NT2/D1 (cell line): ENCODE results near the gene GPX7.

Source experiments
- DNase-seq: peaks from one replicate; pipeline ENCODE4 v3.0.0-alpha.2; 2011; ENCODE audit warnings: low read depth, low spot score
- H3K27me3 ChIP-seq: 2 replicates; pipeline ENCODE4 v1.6.0; 2011; ENCODE audit warnings: mild to moderate bottlenecking; ENCODE audit not compliant: insufficient read length, insufficient read depth
- H3K36me3 ChIP-seq: 2 replicates; pipeline ENCODE4 v1.6.1; 2011; ENCODE audit warnings: mild to moderate bottlenecking, low read length, mixed read lengths; ENCODE audit not compliant: insufficient read depth, insufficient read length
- H3K4me1 ChIP-seq: 2 replicates; pipeline ENCODE4 v1.5.1; 2011; ENCODE audit not compliant: insufficient read depth, insufficient read length
- H3K4me3 ChIP-seq: 2 replicates; pipeline ENCODE4 v1.5.1; 2011; ENCODE audit warnings: low read depth; ENCODE audit not compliant: insufficient read length
- H3K9ac ChIP-seq: 2 replicates; pipeline ENCODE4 v1.6.0; 2011; ENCODE audit warnings: low read depth; ENCODE audit not compliant: insufficient read length
- H3K9me3 ChIP-seq: 2 replicates; pipeline ENCODE4 v1.5.1; 2011; ENCODE audit warnings: mild to moderate bottlenecking, low read length; ENCODE audit not compliant: insufficient read depth
- SUZ12 ChIP-seq: IDR thresholded peaks from 2 replicates; pipeline ENCODE4 v1.6.1; 2011; ENCODE audit not compliant: insufficient read length, insufficient read depth; ENCODE audit errors: extremely low read depth
- YY1 ChIP-seq: IDR thresholded peaks from 2 replicates; pipeline ENCODE4 v1.6.1; 2011; ENCODE audit not compliant: insufficient read length, insufficient read depth
- ZNF274 ChIP-seq: IDR thresholded peaks from 2 replicates; pipeline ENCODE4 v1.6.1; 2011; ENCODE audit warnings: mild to moderate bottlenecking, low read depth, low read length

Gene GPX7

GRCh38 chr1:52588535-52588934 lies 13.6 kb upstream of the GPX7 start:
- no peak for DNase-seq
- Histone ChIP-seq H3K9me3 (no peaks in the 10 kb centered on the region), H3K36me3 (no peaks in the 10 kb centered on the region), H3K4me1 (peaks cover 4% of the 10 kb centered on the region), H3K4me3 (no peak overlapping the region), H3K27me3 (no peaks in the 10 kb centered on the region), H3K9ac (no peak overlapping the region)
- no peak for TF ChIP-seq ZNF274
- TF ChIP-seq SUZ12 = no peak
- no peak for TF ChIP-seq YY1

- no peaks in the 10 kb centered on the region for H3K27me3 ChIP-seq
- DNase-seq = peak; percentile 40
Measured at GRCh38 chr1:52590266-52590665, 11.9 kb upstream of the GPX7 start.

GRCh38 chr1:52592637-52593323 lies 9.4 kb upstream of the GPX7 start:
- DNase-seq = no peak
- Histone ChIP-seq H3K9ac (no peak overlapping the region), H3K4me1 (peaks cover 4% of the 10 kb centered on the region)

More at GRCh38 chr1:52590266-52590665, 11.9 kb upstream of the GPX7 start:
- no peaks in the 10 kb centered on the region for H3K36me3 ChIP-seq
- H3K4me1 ChIP-seq = peaks cover 4% of the 10 kb centered on the region
- H3K9ac ChIP-seq = no peak overlapping the region
- no peak for TF ChIP-seq YY1
- no peak for TF ChIP-seq SUZ12
- no peak for TF ChIP-seq ZNF274
- H3K9me3 ChIP-seq = no peaks in the 10 kb centered on the region
- H3K4me3 ChIP-seq = no peak overlapping the region

GRCh38 chr1:52593495-52593894 lies 8.7 kb upstream of the GPX7 start:
- Histone ChIP-seq H3K4me1 (peaks cover 4% of the 10 kb centered on the region), H3K9me3 (no peaks in the 10 kb centered on the region), H3K36me3 (no peaks in the 10 kb centered on the region), H3K9ac (no peak overlapping the region), H3K4me3 (no peak overlapping the region), H3K27me3 (no peaks in the 10 kb centered on the region)
- TF ChIP-seq SUZ12 (no peak), YY1 (no peak)
- no peak for DNase-seq

More at GRCh38 chr1:52592637-52593323, 9.4 kb upstream of the GPX7 start:
- TF ChIP-seq ZNF274 = no peak
- no peak for TF ChIP-seq YY1
- no peak for TF ChIP-seq SUZ12
- Histone ChIP-seq H3K9me3 (no peaks in the 10 kb centered on the region), H3K36me3 (no peaks in the 10 kb centered on the region), H3K4me3 (no peak overlapping the region), H3K27me3 (no peaks in the 10 kb centered on the region)

DNA sequence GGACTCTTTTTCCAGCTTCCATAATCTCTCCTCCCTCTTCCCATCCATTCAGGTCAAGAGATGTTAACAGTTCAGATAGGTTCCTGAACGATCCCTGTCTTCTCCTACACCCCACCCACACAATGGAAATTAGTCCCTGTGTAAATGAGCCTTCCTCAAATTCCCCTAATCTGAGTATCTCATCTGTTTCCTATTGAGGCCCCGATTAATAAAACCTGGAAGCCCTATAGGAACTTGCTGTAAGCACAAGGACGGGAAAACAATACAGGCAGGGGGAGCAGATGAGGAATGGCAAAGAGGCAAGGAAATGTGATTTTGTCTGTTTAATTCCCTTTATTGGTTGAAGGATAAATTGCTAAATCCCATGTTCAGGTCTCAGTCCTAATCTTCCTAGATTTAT lies 7.1 kb upstream of the GPX7 start:
- Histone ChIP-seq H3K4me3 (no peak overlapping the region), H3K27me3 (no peaks in the 10 kb centered on the region), H3K4me1 (peaks cover 4% of the 10 kb centered on the region), H3K9me3 (no peaks in the 10 kb centered on the region; the same call in 1 of the 2 replicates), H3K36me3 (no peaks in the 10 kb centered on the region), H3K9ac (no peak overlapping the region)
- DNase-seq = no peak
- TF ChIP-seq YY1 = no peak

DNA sequence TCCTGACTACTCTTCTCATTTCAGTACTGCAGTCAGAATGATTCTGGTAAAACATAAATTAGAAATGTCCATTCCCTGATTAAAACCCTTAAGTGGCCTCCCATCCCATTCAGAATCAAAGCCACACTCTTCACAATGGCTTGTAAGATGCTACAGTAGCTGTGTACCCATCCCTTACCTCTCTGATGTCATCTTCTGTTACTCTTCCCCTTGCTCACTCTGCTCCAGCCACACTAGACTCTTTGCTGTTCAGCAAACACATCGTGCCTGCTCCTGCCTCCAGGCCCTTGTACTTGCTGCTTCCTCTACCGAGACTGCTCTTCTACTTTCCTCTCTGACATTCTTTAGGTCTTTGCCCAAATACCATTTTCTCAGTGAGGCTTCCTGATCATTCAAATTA lies 4.3 kb upstream of the GPX7 start:
- DNase-seq = no peak
- no peak overlapping the region for H3K4me3 ChIP-seq
- H3K4me1 ChIP-seq = peaks cover 6% of the 10 kb centered on the region
- TF ChIP-seq ZNF274 (no peak), YY1 (no peak), SUZ12 (no peak)
- peaks cover 15% of the 10 kb centered on the region for H3K27me3 ChIP-seq
- H3K9me3 ChIP-seq = no peaks in the 10 kb centered on the region; the same call in 1 of the 2 replicates
- no peak overlapping the region for H3K9ac ChIP-seq
- no peaks in the 10 kb centered on the region for H3K36me3 ChIP-seq

DNA sequence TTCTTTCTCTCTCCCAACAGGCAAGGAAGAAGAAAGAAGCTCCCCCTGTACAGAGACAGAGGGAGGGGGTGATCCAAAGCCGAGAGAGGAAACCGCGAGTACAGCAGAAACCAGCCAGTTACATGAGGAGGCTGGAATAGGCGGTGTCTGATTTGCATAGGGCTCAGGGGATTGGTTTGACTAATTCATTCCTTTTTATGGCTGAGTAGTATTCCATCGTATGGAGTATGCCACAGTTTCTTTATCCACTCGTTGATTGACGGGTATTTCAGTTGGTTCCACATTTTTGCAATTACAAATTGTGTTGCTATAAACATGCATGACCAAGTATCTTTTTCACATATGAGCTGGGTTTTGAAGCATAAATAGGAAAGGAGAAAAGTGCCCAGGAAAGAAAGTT lies 3.4 kb upstream of the GPX7 start:
- Histone ChIP-seq H3K9ac (no peak overlapping the region), H3K36me3 (peaks cover 3% of the 10 kb centered on the region), H3K27me3 (peaks cover 19% of the 10 kb centered on the region), H3K4me1 (peaks cover 6% of the 10 kb centered on the region), H3K4me3 (no peak overlapping the region), H3K9me3 (no peaks in the 10 kb centered on the region; the same call in 1 of the 2 replicates)
- TF ChIP-seq YY1 (no peak), ZNF274 (no peak), SUZ12 (no peak)
- DNase-seq = no peak
